ENCODE measurements around the gene SLC39A11. TPM values are rescaled to one million over a fixed set of nuclear protein-coding genes. Genes with fewer than 3 reads are reported as not detected.

SLC39A11 gene
- total RNA-seq, 1 experiment from 2014 or later = 18.6 TPM

DNA sequence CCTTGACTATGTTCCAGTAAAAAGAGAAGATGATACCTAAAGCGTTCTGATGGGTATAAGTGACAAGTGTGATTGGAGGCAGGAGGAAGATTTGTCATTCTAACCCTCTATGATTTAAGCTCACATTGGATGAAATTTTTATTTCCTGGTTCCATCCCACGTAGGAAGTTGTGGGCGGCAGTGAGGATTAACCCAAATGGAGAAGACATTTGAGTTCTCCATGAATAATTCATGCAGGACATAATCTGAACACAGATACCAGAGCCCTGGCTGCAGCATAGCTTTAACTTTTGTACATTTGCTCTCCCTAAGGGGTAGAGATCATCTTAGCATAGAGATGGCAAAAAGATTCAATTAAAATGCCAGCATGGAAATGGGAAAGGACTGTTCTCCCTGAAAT lies 146.3 kb downstream of the SLC39A11 start:
- Histone ChIP-seq H3K9me3 (ENCODE audit: low read depth, low read length, poor library complexity, severe bottlenecking) (no peaks in the 10 kb centered on the region), H3K27me3 (replicated peaks; ENCODE audit: insufficient read depth, low read depth, low read length, poor library complexity) (no peaks in the 10 kb centered on the region), H3K36me3 (ENCODE audit: insufficient read depth, low read length, poor library complexity, severe bottlenecking) (no peaks in the 10 kb centered on the region), H3K4me1 (ENCODE audit: insufficient read depth, low read length, poor library complexity, severe bottlenecking) (peaks cover 54% of the 10 kb centered on the region), H3K27ac (ENCODE audit: low read depth, low read length, poor library complexity, severe bottlenecking) (peak overlapping the region; percentile 78), H3K4me3 (ENCODE audit: low read depth, low read length, poor library complexity, severe bottlenecking) (peak overlapping the region; percentile 4)
- CTCF ChIA-PET = interaction anchor here (1.7 kb wide), 1 partner anchor 40 kb away, joined by 8 read pairs; no protein-coding TSS in a partner anchor
- TF ChIP-seq, protein P1, sequence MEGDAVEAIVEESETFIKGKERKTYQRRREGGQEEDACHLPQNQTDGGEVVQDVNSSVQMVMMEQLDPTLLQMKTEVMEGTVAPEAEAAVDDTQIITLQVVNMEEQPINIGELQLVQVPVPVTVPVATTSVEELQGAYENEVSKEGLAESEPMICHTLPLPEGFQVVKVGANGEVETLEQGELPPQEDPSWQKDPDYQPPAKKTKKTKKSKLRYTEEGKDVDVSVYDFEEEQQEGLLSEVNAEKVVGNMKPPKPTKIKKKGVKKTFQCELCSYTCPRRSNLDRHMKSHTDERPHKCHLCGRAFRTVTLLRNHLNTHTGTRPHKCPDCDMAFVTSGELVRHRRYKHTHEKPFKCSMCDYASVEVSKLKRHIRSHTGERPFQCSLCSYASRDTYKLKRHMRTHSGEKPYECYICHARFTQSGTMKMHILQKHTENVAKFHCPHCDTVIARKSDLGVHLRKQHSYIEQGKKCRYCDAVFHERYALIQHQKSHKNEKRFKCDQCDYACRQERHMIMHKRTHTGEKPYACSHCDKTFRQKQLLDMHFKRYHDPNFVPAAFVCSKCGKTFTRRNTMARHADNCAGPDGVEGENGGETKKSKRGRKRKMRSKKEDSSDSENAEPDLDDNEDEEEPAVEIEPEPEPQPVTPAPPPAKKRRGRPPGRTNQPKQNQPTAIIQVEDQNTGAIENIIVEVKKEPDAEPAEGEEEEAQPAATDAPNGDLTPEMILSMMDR (conservative IDR thresholded peaks at IDR 0.05; ENCODE audit: low read depth, low read length) = no peak
- TF ChIP-seq EZH2 (IDR thresholded peaks at IDR 0.05; ENCODE audit: borderline replicate concordance, low read depth, low read length, poor library complexity, severe bottlenecking) = no peak
- DNase-seq (ENCODE audit: low spot score) = peak; percentile 96
- BruUV-seq (replicated peaks) = no TSS peak
- POLR2A ChIA-PET (ENCODE audit: low non-redundant PET) = interaction anchor here (0.5 kb wide), 1 partner anchor 160 kb away, joined by 4 read pairs; no protein-coding TSS in a partner anchor
- intact Hi-C loops (cut with micrococcal nuclease; ENCODE audit: unreplicated experiment) = no loop called here

- no peaks in the 10 kb centered on the region for H3K27me3 ChIP-seq (replicated peaks; ENCODE audit: insufficient read depth, low read depth, low read length, poor library complexity)
- peak overlapping the region; percentile 78 for H3K27ac ChIP-seq (ENCODE audit: low read depth, low read length, poor library complexity, severe bottlenecking)
- H3K36me3 ChIP-seq (ENCODE audit: insufficient read depth, low read length, poor library complexity, severe bottlenecking) = no peaks in the 10 kb centered on the region
- H3K4me3 ChIP-seq (ENCODE audit: low read depth, low read length, poor library complexity, severe bottlenecking) = no peak overlapping the region
- intact Hi-C loops (cut with micrococcal nuclease; ENCODE audit: unreplicated experiment) = no loop called here
- TF ChIP-seq, protein P1 (conservative IDR thresholded peaks at IDR 0.05; ENCODE audit: low read depth, low read length) = no peak
- no peak for TF ChIP-seq EZH2 (IDR thresholded peaks at IDR 0.05; ENCODE audit: borderline replicate concordance, low read depth, low read length, poor library complexity, severe bottlenecking)
- ChIA-PET CTCF (interaction anchor here (1.7 kb wide), 1 partner anchor 40 kb away, joined by 8 read pairs; no protein-coding TSS in a partner anchor), POLR2A (ENCODE audit: low non-redundant PET) (no interaction called here)
- no TSS peak for BruUV-seq (replicated peaks)
- no peaks in the 10 kb centered on the region for H3K9me3 ChIP-seq (ENCODE audit: low read depth, low read length, poor library complexity, severe bottlenecking)
- H3K4me1 ChIP-seq (ENCODE audit: insufficient read depth, low read length, poor library complexity, severe bottlenecking) = peaks cover 51% of the 10 kb centered on the region
- DNase-seq (ENCODE audit: low spot score) = peak; percentile 25
Observed at GRCh38 chr17:72945473-72945872, 147.0 kb downstream of the SLC39A11 start.

- peak overlapping the region; percentile 25 for H3K27ac ChIP-seq (ENCODE audit: low read depth, low read length, poor library complexity, severe bottlenecking)
- H3K36me3 ChIP-seq (ENCODE audit: insufficient read depth, low read length, poor library complexity, severe bottlenecking) = no peaks in the 10 kb centered on the region
- H3K4me3 ChIP-seq (ENCODE audit: low read depth, low read length, poor library complexity, severe bottlenecking) = no peak overlapping the region
- DNase-seq (ENCODE audit: low spot score) = peak; percentile 24
- BruUV-seq (replicated peaks) = no TSS peak
- CTCF ChIA-PET = no interaction called here
- intact Hi-C loops (cut with micrococcal nuclease; ENCODE audit: unreplicated experiment) = no loop called here
- H3K27me3 ChIP-seq (replicated peaks; ENCODE audit: insufficient read depth, low read depth, low read length, poor library complexity) = no peaks in the 10 kb centered on the region
- POLR2A ChIA-PET (ENCODE audit: low non-redundant PET) = no interaction called here
- TF ChIP-seq, protein P1 (conservative IDR thresholded peaks at IDR 0.05; ENCODE audit: low read depth, low read length) = no peak
- no peak for TF ChIP-seq EZH2 (IDR thresholded peaks at IDR 0.05; ENCODE audit: borderline replicate concordance, low read depth, low read length, poor library complexity, severe bottlenecking)
- no peaks in the 10 kb centered on the region for H3K9me3 ChIP-seq (ENCODE audit: low read depth, low read length, poor library complexity, severe bottlenecking)
- H3K4me1 ChIP-seq (ENCODE audit: insufficient read depth, low read length, poor library complexity, severe bottlenecking) = peaks cover 39% of the 10 kb centered on the region
Observed at GRCh38 chr17:72943826-72944689, 148.4 kb downstream of the SLC39A11 start.
